ENCODE measurements around the gene LPIN1. TPM values are rescaled to one million over a fixed set of nuclear protein-coding genes. Genes with fewer than 3 reads are reported as not detected.
A peak's percentile ranks its signal among the peaks of the same experiment; 100 is the strongest.

Gene LPIN1
- total and polyA plus RNA-seq, 2 of the 8 experiments (the other 6 are each of a cell fraction or from before 2014, with no cell fraction given) = 4.3 to 9.8 TPM

DNA sequence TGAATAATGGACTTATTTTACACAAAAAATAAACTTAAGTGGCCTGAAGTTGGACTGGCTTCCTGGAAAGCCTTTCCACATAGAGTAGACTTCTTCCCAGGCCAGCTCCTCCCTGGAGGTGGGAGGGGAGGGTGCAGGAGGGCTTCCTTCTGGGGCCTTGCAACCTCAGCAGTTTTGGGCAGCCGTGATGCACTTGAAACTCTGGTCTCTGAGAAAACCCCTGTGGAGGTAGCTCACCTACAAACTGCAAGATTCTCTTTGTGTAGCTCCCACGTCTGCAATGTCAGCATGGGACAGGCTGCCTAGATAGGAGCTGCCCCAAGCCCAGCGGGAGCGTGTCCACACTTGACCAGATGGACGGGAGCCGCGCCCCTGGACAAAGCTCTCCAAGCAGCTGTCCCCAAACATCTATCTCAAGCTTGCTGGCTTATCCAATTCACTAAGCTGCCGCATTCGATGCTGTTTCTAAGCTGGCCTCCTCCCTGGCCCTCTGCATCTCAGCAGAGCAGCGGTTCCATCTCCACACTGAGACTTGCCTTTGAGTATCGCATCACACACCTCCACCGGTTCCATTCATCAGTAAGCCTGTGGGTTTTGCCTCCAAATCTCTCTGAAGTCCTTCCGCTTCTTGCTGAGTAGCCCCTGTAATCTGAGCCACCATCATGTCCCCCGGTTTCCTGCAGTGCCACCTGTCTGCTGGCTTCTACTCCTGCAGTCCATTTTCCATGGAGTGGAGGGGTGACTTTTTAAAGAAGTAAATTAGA is 1.6 kb upstream of the LPIN1 start:
- H4K8ac ChIP-seq (ENCODE audit: extremely low read depth, insufficient read depth, low read length) = no peak overlapping the region
- DNase-seq (ENCODE audit: low read depth in 1 of 2, low spot score in 2 of 2) (no peak), FAIRE-seq (no peak)
- peak overlapping the region; percentile 86 for H4K91ac ChIP-seq (replicated peaks; ENCODE audit: insufficient read length, low read length)
- POLR2A ChIA-PET (ENCODE audit: partially characterized antibody) = interaction anchor here (1.2 to 2.6 kb wide), 4 partner anchors 9 to 972 kb away, joined by 3 to 6 read pairs (median 6); partner anchors contain the start of gene TRIB2
- peak overlapping the region; percentile 53; the same call in 1 of the 2 replicates for H2BK15ac ChIP-seq (ENCODE audit: low read length)
- 0 out of 8 replicates have a peak overlapping the region, but pooled peaks of 1 of the 4 experiments have one; percentile 2 for H3K4me3 ChIP-seq (ENCODE audit: extremely low read depth in 1 of 4, insufficient read depth in 2 of 4, low read depth in 3 of 4, low read length in 4 of 4)
- H3K36me3 ChIP-seq (ENCODE audit: control insufficient read depth in 2 of 4, insufficient read depth in 4 of 4, low read length in 3 of 4) = no peaks in the 10 kb centered on the region
- H3K79me2 ChIP-seq (ENCODE audit: control insufficient read depth in 1 of 2, insufficient read depth in 2 of 2, low read length in 2 of 2) = peaks cover 0 to 14% of the 10 kb centered on the region in 2 experiments; a peak in 1 of 4 replicates
- H3K23me2 ChIP-seq (ENCODE audit: low read depth, low read length) = peaks cover 4% of the 10 kb centered on the region
- H2BK20ac ChIP-seq (ENCODE audit: low read length) = peak overlapping the region; percentile 95
- H2AK5ac ChIP-seq (ENCODE audit: low read depth, low read length) = no peak overlapping the region
- H3K18ac ChIP-seq (ENCODE audit: extremely low read depth, low read length) = peak overlapping the region; percentile 89
- H3K79me1 ChIP-seq (ENCODE audit: low read depth, low read length) = no peaks in the 10 kb centered on the region; the same call in 1 of the 2 replicates
- H4K5ac ChIP-seq (ENCODE audit: insufficient read length, low read depth, low read length) = peak overlapping the region; percentile 19
- H2BK120ac ChIP-seq (replicated peaks; ENCODE audit: low read depth, low read length) = peak overlapping the region; percentile 25
- peaks cover 0 to 5% (median 0%) of the 10 kb centered on the region in 4 experiments; a peak in 2 of 7 replicates for H3K27me3 ChIP-seq (replicated peaks in 1 of 4; ENCODE audit: control insufficient read depth in 3 of 4, extremely low read depth in 1 of 4, insufficient read depth in 3 of 4, low read length in 3 of 4)
- peak overlapping the region; percentile 90 for H2BK5ac ChIP-seq (ENCODE audit: low read depth, low read length)
- no peaks in the 10 kb centered on the region for H3K9me3 ChIP-seq (ENCODE audit: insufficient read depth in 2 of 2, low read depth in 1 of 2, low read length in 1 of 2)
- peak overlapping the region; percentile 98; the same call in 1 of the 2 replicates for H2BK12ac ChIP-seq (ENCODE audit: low read depth, low read length)
- peak overlapping the region; percentile 84; the same call in 1 of the 2 replicates for H2AFZ ChIP-seq (ENCODE audit: low read length)
- no peak overlapping the region for H3K56ac ChIP-seq (replicated peaks; ENCODE audit: insufficient read length, low read depth, low read length)
- H3K27ac ChIP-seq (ENCODE audit: low read depth, low read length) = no peak overlapping the region
- H3K14ac ChIP-seq (ENCODE audit: insufficient read length) = no peak overlapping the region
- H3K23ac ChIP-seq (ENCODE audit: insufficient read length) = no peak overlapping the region
- peak overlapping the region; percentile 30 for H3K4ac ChIP-seq (replicated peaks; ENCODE audit: insufficient read length, low read depth, low read length)
- WGBS, 2 experiments (ENCODE audit: extremely low coverage in 1 of 2, insufficient coverage in 1 of 2, insufficient read length in 1 of 2, insufficient replicate concordance in 2 of 2, low coverage in 1 of 2, low lambda C conversion rate in 2 of 2, missing lambda C conversion rate in 1 of 2) = 53% methylated on average over 14 of the region's 14 CpGs; no CpG with 5 or more reads in 1 of the 2 experiments
- H3K9ac ChIP-seq (replicated peaks in 1 of 4; ENCODE audit: extremely low read depth in 1 of 4, low read depth in 3 of 4, low read length in 3 of 4) = no peak overlapping the region
- H3K4me2 ChIP-seq (ENCODE audit: insufficient read depth in 1 of 2, low read depth in 2 of 2, low read length in 2 of 2) = peak overlapping the region; percentile 31 to 48; a peak in 3 of 4 replicates
- peaks cover 6 to 36% (median 23%) of the 10 kb centered on the region in 4 experiments for H3K4me1 ChIP-seq (replicated peaks in 1 of 4; ENCODE audit: control insufficient read depth in 3 of 4, insufficient read depth in 4 of 4, low read length in 3 of 4)
- H4K20me1 ChIP-seq (replicated peaks in 1 of 2; ENCODE audit: control insufficient read depth in 1 of 2, insufficient read depth in 2 of 2, low read length in 2 of 2) = peaks cover 0 to 2% of the 10 kb centered on the region in 2 experiments
- CTCF ChIA-PET (ENCODE audit: partially characterized antibody) = interaction anchor here (0.6 to 10.4 kb wide), 35 partner anchors 9 to 1758 kb away, joined by 3 to 217 read pairs (median 6); partner anchors contain the start of gene NTSR2
- TF ChIP-seq, protein P1, sequence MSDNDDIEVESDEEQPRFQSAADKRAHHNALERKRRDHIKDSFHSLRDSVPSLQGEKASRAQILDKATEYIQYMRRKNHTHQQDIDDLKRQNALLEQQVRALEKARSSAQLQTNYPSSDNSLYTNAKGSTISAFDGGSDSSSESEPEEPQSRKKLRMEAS (IDR thresholded peaks at IDR 0.05) = peak; percentile 56; the same call in 1 of the 2 replicates
- no peak for TF ChIP-seq GTF2F1 (IDR thresholded peaks at IDR 0.05; ENCODE audit: borderline replicate concordance, low read depth, low read length)
- no peak for TF ChIP-seq NRF1 (IDR thresholded peaks at IDR 0.05; ENCODE audit: low read depth, low read length)
- TF ChIP-seq YY1 (IDR thresholded peaks at IDR 0.05; ENCODE audit: low read depth, low read length) = peak; percentile 67
- TF ChIP-seq MAFK (IDR thresholded peaks at IDR 0.05; ENCODE audit: low read depth, low read length) = peak; percentile 56; the same call in 1 of the 2 replicates
- TF ChIP-seq, protein P2, sequence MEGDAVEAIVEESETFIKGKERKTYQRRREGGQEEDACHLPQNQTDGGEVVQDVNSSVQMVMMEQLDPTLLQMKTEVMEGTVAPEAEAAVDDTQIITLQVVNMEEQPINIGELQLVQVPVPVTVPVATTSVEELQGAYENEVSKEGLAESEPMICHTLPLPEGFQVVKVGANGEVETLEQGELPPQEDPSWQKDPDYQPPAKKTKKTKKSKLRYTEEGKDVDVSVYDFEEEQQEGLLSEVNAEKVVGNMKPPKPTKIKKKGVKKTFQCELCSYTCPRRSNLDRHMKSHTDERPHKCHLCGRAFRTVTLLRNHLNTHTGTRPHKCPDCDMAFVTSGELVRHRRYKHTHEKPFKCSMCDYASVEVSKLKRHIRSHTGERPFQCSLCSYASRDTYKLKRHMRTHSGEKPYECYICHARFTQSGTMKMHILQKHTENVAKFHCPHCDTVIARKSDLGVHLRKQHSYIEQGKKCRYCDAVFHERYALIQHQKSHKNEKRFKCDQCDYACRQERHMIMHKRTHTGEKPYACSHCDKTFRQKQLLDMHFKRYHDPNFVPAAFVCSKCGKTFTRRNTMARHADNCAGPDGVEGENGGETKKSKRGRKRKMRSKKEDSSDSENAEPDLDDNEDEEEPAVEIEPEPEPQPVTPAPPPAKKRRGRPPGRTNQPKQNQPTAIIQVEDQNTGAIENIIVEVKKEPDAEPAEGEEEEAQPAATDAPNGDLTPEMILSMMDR (IDR thresholded peaks at IDR 0.05; ENCODE audit: control extremely low read depth in 1 of 3, insufficient read depth in 1 of 3, low read depth in 1 of 3, low read length in 3 of 3) = peak; percentile 52 to 71 (median 70)
- TF ChIP-seq RAD21 (IDR thresholded peaks at IDR 0.05 in 1 of 2, conservative IDR thresholded peaks at IDR 0.05 in 1 of 2; ENCODE audit: low read depth in 2 of 2, low read length in 2 of 2) = peak; percentile 24 to 27; a peak in 2 of 4 replicates

Measured in H1 (cell line).